ENCODE results near the gene CRTC3.
"Not testable (repeated sequence)": the region's sequence is repeated elsewhere in the genome, so short reads cannot be mapped to it uniquely, and the experiment has no call there.

CRTC3 gene, protein sequence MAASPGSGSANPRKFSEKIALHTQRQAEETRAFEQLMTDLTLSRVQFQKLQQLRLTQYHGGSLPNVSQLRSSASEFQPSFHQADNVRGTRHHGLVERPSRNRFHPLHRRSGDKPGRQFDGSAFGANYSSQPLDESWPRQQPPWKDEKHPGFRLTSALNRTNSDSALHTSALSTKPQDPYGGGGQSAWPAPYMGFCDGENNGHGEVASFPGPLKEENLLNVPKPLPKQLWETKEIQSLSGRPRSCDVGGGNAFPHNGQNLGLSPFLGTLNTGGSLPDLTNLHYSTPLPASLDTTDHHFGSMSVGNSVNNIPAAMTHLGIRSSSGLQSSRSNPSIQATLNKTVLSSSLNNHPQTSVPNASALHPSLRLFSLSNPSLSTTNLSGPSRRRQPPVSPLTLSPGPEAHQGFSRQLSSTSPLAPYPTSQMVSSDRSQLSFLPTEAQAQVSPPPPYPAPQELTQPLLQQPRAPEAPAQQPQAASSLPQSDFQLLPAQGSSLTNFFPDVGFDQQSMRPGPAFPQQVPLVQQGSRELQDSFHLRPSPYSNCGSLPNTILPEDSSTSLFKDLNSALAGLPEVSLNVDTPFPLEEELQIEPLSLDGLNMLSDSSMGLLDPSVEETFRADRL

DNA sequence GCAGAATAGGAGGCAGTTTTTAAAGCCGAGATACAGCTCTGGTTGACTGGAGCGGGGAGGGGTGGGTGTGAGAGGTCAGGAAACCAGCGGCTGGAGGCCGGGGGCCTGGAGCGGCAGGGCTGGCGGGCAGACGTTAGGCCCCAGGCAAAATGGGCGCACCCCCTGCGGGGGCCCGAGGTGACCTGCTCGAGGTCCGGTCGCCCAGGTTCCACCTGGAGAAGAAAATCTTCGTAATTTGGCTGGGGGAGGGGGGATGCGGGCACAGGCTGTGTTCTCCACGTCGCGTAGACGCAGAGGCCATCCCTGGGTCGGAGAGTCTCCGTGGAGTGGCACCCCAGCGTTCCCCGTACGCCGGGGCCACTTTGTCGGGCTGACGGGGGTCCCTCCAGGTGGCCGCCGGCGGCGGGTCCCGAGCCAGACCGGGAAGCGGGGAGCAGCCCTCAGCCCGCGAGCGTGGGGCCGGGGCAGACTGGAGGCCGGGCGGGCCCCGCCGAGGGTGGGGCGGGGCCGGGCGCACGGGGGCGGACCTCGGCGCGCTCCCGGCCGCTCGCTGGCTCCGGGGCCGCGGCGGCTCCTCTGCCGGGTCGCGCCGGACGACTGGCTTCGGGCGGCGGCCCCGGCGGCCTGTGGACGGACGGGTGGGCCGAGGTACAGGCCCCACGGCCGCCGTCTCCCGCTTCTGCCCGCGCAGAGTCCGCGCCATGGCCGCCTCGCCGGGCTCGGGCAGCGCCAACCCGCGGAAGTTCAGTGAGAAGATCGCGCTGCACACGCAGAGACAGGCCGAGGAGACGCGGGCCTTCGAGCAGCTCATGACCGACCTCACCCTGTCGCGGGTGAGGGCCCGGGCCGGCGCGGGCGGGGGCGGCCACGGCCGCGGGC, at the start of gene CRTC3:
Gene CRTC3 (plus strand): TSS at position 553 of the 879 bp plus-strand sequence. CDS start 149 bp downstream, at position 702.
- no peak for DNase-seq

DNA sequence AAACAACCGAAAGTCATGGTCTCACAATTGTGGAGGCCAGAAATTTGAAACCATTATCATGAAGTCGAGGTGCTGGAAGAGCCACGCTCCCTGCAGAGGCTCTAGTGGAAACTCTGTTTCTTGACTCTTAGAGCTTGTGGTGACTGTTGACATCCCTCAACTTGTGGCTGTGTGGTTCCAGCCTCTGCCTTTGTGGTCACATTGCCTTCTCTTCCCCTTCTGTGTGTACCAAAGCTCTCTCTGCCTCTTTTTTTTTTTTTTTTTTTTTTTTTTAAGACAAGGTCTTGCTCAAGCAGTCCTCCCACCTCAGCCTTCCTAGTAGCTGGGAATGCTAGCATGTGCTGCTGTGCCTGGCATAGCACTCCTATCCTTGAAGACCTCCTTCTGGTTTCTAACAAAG, 48.7 kb upstream of the CRTC3 start:
- no peak for DNase-seq

DNA sequence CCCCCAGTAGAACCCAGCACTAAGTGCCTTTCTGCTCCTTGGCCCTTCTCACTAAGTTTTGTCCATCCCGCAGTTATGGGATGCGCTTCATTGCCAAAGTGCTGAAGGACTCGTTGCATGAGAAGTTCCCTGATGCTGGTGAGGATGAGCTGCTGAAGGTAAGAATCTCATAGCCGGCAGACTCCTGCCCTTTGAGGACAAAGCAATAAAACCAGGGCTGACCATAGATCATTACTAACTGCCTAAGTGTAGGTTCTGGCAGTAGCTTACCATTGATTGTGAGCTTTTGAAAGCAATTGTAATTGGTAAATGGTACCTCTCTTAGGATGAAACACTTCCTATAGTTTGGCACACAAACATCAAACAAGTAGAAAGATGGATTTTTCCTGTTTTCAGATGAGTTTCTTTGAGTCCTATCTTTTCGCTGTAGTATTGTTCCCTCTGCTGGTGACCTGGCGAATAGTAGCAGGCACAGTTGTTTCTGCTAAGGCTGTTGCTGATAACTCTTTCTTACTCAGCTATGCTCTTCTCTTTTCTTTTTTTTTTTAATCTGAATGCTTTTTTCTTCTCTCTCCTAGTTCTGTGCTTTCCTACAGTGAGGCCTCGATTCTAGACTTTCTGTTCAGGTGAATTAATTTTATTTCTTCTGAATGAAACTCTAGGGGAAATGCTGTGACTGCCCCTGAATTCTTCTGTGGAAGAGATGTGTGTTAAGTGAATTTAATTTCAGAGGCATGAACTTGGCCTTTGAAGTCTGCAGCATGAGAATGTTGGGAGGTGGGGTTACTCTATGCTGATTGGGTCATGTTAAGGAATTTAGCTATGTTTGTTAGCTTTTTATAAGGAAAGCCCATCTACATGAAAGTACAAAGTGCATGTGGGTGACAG, 47.4 kb upstream of the CRTC3 start:
- no peak for DNase-seq

DNA sequence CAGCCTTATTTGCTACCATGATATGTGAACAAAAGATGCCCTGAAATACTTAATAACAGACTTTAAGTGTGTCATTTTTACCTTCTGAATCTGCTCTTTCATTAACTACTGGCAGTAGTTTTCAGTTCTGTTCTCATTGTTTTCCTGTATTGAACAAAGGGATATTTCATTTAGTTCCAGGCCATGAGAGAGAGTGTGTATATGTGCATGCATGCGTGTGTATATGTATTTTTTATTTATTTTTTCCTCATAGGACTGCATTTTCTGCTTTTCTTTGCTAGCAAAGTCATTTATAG, 46.8 kb upstream of the CRTC3 start:
- DNase-seq: no peak

DNA sequence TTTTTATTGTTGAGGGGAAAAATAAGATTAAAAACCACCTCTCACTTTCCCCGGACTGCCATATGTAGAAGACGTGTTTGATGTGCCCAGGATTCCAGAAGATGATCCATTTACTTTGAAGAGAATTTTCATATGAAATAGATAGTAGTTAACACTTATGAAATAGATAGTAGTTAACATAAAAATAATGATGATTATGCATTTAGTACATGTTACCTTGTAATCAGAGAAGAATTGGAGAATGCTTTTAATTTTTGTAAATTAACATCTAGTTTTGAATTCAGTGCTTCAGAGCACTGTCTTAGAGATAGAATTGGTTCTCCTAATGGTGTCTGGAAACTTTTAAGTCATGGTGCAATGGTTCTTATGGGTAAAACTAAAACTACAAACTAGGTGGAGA, 46.1 kb upstream of the CRTC3 start:
- no peak for DNase-seq

DNA sequence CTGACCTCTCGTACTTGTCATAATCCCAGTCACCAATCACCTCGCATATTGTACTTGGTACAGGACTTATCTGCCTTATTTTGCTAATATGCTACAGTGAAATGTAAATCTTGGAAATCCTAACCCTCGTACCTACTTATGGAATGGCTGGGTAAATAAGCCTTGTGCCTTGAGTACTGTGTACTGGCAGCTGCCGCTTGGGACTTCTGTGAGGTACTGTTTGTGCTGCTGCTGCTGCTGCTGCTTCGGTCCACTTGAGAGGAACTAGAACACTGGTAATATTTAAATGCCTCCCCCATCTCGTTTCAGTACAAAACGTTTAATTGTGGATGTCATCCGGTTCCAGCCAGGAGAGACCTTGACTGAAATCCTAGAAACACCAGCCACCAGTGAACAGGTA, 42.5 kb upstream of the CRTC3 start:
- DNase-seq: no peak

DNA sequence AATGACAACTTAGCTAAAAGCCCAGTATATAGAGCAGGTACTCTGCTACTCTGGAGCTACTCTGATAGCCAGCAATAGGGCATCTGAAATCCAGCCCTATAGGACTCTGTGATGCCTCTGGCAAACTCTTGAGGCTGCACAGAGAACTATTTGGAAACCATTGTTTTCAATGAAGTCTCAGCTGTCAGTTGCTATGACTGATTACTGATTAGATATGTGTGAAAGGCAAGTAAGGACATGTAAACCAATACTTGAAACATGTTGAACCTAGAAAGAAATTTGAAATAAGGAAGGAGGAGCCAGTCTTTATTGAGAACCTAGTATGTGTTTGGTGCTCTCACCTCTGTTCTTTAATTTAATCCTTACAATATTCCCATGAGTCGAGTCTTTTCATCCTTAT, 40.2 kb upstream of the CRTC3 start:
- DNase-seq: no peak

DNA sequence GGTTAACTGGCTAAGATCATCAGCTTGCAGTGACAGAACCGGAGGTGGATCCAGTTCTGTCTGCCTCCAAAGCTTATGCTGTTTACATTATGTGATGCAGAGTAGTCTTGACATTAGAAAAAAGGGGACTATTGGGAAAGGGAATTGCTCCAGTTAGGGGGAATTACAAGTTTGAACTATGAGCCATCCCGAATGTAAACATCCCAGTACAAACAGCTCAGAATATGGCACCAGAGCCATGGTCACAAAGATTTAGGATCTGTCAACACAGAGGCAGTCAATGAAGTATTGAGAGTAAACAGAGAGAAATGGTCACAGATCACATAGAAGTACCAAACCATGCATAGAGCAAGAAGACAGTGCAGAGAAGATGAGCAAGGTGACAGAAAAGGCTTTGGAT, 39.8 kb upstream of the CRTC3 start:
- no peak for DNase-seq

DNA sequence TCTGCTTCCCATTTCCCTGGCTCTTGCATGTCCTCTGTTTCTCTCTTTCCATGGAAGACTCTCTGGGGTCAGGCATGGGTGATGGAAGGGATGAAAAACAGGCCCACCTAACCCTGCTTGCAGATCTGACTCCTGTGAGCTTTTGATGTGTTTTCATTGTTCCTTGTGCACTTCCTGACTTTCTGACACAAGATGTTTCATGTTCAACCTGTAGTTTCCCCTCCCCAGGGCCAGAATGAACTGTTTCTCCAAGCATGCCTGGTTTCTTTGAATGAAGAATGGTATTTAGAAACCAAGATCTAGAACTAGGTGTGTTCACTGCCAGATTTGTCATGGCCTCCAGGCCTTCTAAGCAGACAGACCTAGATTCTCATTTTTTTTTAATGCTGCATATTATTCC, 36.1 kb upstream of the CRTC3 start:
- no peak for DNase-seq

DNA sequence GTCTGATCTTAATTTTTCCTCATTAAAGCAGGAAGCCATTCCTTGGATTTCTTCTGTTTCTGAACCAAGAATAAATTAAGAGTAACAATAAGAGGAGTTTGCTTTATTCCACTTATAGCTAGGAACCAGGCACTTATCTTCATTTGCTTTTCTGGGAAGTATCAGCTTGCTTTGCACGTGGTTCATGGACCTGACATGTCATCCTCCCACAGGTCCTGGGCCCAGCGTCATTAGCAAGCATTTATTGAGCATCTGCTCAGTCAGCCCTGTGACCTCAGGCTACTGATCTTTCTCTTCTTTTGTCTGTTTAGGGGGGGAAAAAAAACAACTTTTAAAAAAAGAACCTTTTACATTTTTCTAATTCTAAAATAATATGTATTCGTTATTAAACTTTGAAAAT, 34.7 kb upstream of the CRTC3 start:
- DNase-seq: no peak

DNA sequence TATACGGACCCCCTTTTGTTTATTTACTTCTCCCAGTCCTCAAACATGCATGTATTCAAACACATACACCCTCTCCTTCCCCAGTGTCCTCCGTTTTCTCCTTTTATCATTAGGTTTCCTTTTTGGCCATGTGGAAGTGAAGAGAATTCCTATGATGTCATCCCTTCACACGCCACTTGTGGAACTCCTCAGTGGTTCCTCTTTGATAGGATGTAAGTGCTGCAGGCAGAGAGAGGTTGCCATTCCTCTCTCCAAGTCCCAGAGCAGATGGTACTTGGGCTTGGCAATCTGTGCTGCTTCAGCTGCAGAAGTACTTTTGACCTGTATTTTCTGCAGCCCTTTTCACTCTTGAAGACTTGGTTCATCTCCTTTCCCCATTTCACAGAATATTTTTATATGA, 32.9 kb upstream of the CRTC3 start:
- no peak for DNase-seq

DNA sequence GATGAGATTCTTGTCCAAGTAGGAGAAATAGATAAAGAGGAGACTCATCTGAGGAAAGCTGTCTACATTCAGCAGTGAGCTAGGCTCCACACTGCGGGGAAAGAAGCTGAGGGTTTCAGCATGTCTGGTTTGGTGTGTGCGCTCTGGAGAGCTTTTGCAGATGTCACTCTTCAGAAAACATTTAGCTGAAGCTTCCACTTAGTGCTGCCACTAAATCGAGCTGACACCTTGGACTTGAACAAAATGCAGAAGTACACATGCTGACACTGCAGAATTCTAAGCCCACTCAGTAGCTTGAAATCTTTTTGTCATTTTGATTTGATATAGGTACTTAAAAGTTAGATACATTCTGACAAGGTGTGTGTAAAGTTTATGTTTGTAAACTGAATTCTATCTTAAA, 32.3 kb upstream of the CRTC3 start:
- no peak for DNase-seq

DNA sequence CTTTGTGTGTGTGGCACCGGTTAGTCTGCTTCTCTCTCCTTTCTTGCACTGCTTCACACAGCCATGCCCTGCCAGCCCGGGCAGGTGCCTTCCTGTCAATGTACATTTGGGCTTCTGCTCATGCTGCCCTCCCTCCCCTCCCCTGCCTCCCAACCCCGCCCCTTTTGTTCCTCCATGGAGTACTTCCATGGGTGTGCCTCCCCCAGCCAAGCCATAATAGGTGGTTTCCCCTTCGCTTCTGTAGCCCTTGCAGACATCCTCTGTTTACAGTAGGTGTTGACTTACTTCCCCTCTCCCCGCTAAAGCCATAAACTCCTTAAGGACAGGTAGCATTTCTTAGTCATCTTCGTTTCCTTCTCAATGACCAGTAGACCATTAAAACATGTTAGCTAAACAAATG, 31.8 kb upstream of the CRTC3 start:
- DNase-seq: no peak

DNA sequence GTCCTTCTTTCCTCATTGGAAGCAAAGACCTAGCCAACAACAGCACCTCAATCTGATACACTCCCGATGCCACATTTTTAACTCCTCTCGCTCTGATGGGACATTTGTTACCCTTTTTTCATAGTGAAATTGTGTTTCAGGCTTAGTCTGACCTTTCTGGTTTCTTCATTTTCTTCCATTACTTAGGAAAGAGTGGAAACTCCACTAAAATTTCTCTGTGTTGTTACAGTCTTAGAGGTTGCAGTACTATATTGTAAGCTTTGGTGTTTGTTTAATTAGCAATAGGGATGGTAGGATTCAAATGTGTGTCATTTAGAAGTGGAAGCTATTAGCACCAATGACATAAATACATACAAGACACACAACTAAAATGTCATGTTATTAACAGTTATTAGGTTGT, 29.6 kb upstream of the CRTC3 start:
- no peak for DNase-seq

DNA sequence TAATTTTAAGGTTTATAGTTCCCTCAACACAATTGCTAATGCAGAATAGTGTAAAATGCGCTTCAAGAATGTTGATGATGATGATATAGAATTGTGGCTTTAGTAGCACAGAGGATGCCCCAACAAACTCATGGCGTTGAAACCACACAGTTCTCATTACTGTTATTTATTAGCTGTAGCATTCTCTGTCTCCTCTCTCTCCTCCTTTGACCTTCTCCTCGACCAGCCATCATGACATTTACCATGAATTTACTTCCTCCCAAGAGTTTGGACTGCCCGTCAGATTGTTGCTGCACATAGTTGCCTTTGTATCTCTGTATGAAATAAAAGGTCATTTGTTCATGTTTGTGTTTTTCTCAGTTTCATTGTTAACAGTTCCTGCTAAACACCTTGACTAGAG, 27.8 kb upstream of the CRTC3 start:
- DNase-seq: no peak

DNA sequence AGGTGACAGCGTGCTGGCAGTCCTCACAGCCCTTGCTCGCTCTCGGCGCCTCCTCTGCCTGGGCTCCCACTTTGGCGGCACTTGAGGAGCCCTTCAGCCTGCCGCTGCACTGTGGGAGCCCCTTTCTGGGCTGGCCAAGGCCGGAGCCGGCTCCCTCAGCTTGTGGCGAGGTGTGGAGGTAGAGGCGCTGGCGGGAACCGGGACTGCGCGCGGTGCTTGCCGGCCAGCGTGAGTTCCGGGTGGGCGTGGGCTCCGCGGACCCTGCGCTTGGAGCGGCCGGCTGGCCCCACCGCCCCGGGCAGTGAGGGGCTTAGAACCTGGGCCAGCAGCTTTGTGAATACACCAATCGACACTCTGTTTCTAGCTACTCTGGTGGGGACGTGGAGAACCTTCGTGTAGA, 18.9 kb upstream of the CRTC3 start:
- DNase-seq: not testable (repeated sequence)

DNA sequence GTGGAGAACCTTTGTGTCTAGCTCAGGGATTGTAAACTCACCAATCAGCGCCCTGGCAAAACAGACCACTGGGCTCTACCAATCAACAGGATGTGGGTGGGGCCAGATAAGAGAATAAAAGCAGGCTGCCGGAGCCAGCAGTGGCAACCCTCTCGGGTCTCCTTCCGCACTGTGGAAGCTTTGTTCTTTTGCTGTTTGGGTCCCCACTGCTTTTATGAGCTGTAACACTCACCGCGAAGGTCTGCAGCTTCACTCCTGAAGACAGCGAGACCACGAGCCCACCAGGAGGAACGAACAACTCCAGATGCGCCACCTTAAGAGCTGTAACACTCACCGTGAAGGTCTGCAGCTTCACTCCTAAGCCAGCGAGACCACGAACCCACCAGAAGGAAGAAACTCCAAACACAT, 18.5 kb upstream of the CRTC3 start:
- not testable (repeated sequence) for DNase-seq

DNA sequence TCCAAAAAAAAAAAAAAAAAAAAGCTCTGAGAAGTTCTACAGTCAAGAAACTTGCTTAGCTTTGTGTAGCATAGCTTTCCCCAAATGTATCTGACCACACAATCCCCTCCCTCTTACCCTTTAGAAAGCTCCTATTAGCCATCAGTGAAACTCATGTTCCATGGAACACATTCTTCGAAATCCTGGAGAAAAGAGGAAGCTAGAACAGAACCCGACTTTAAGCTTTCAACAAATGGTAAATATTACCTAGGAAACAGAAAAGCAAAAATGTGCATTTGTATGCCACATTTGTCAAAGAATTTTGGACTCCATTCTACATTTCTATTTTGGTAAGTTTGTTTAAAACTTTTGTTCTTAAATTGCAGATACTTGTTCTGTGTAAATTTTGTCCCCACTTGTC, 17.4 kb upstream of the CRTC3 start:
- no peak for DNase-seq

DNA sequence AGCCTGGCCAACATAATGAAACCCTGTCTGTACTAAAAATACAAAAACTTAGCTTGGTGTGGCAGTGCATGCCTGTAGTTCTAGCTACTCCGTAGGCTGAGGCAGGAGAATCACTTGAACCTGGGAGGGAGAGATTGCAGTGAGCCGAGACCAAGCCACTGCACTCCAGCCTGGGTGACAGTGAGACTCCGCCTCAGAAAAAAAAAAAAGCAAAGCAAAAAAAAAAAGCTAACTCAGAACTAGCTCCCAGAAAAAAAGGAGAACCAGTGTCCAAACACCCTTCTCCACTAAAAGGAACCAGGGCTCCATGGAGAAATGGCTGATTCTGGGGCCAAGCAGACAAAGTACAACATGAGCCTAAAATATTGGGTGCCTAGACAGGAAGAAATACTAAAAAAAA, 16.7 kb upstream of the CRTC3 start:
- DNase-seq: no peak

DNA sequence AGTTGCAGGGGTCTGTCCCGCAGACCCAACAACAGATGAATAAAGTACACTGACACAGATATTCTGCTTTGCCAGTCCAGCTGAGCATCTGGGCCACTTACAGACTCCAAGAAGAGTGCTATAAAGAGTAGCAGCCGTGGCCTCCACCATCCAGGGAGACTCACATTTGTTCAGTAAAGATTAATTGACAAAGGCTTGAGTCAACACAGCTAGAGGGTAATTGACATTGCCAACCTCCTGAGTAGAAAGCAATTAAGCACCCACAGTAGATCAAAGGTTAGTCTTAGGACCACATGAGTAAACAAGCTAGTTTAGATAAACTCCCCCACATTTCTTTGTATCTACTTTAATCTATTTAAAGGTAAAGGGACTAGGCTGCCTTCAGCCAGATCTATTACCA, 16.3 kb upstream of the CRTC3 start:
- DNase-seq: no peak

DNA sequence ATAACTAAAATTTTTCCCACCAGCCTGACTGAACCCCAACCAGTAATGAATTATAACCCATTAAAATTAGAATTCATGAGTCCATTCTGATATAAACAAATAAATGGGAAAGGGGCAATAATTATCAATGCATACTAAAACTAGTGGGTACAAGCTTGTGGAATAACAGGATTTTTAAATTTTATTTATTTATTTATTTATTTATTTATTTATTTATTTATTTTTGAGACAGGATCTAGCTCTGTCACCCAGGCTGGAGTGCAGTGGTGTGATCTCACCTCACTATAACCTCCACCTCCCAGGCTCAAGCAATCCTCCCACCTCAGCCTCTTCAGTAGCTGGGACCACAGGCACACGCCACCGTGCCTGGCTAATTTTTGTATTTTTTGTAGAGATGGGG, 15.8 kb upstream of the CRTC3 start:
- not testable (repeated sequence) for DNase-seq

DNA sequence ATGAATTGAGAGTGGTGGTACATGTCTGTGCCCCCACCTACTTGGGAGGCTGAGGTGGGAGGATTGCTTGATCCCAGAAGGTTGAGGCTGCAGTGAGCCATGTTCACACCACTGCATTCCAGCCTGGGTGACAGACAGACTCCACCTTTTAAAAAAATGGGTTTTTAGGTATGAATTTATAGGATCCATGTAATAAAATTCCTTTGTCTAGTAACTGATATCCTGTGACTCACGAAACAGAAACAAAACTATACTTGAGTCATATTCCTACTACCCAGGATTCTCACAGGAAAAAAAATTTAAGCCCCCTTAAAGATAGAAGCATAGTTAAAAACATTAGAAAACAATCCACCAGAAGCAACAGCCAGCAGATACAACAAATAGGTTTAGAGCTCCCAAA, 10.0 kb upstream of the CRTC3 start:
- DNase-seq: no peak

DNA sequence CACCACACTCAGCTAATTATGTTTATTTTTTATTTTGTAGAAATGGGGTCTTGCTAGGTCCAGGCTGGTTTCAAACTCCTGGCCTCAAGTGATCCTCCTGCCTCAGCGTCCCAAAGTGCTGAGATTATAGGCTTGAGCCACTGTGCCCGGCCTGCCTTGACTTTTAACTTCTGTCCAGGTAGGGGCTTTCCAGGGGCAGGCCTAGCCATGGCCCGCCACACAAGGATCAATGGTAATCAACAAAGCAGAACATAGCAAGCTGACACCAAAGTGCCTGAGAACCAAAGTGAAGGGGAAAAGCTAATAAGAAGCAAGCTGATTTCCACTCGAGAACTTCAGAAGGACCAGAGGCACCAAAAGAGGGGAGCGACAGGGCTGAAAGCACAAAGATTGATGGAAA, 9.4 kb upstream of the CRTC3 start:
- DNase-seq: no peak
